GM23248 (cell line): ENCODE data around the gene NCAM1.

Source experiments
- EZH2 ChIP-seq: fragments of 200-600 bp; sonication (generic); IDR thresholded peaks from 2 replicates; pipeline ENCODE4 v1.6.1; 2018; ENCODE audit warnings: antibody characterized with exemption, mild to moderate bottlenecking; ENCODE audit not compliant: insufficient read depth, poor library complexity, severe bottlenecking
- EZH2phosphoT487 ChIP-seq: fragments of 200-600 bp; sonication (generic); IDR thresholded peaks from 2 replicates; pipeline ENCODE4 v1.6.1; 2018; ENCODE audit warnings: antibody characterized with exemption, moderate library complexity, mild to moderate bottlenecking, low read depth; ENCODE audit not compliant: insufficient read depth

- TF ChIP-seq EZH2 (no peak), EZH2phosphoT487 (no peak)
Observed at GRCh38 chr11:113106507-113106906, 145.3 kb downstream of the NCAM1 start.
